Measurements from ENCODE around the gene GLUD1. TPM values are rescaled to one million over a fixed set of nuclear protein-coding genes. Genes with fewer than 3 reads are reported as not detected.
A peak's percentile ranks its signal among the peaks of the same experiment; 100 is the strongest.
"Not testable (repeated sequence)": the region's sequence is repeated elsewhere in the genome, so short reads cannot be mapped to it uniquely, and the experiment has no call there.

Gene GLUD1
- total RNA-seq, 2 donors from 2014 or later: 107 TPM

- H3K9me3 ChIP-seq (ENCODE audit: control insufficient read depth, low read length, poor library complexity, severe bottlenecking); H3K27me3 Mint-ChIP-seq; DNase-seq; H3K4me3 Mint-ChIP-seq; ATAC-seq; H3K36me3 Mint-ChIP-seq (ENCODE audit: low read depth): not testable (repeated sequence)
- Mint-ChIP-seq H3K27ac (peak overlapping the region; percentile 96), H3K4me1 (peaks cover 36% of the 10 kb centered on the region)
These were observed 13.1 kb downstream of the GLUD1 start for GRCh38 chr10:87081574-87081973.

- H3K9me3 ChIP-seq (ENCODE audit: control insufficient read depth, low read length, poor library complexity, severe bottlenecking); H3K36me3 Mint-ChIP-seq (ENCODE audit: low read depth); H3K27ac Mint-ChIP-seq; H3K27me3 Mint-ChIP-seq; H3K4me3 Mint-ChIP-seq; DNase-seq; ATAC-seq: not testable (repeated sequence)
- peaks cover 28% of the 10 kb centered on the region for H3K4me1 Mint-ChIP-seq
These were observed 14.0 kb downstream of the GLUD1 start for GRCh38 chr10:87080621-87081020.

- no peaks in the 10 kb centered on the region for H3K36me3 Mint-ChIP-seq (ENCODE audit: low read depth)
- ATAC-seq (no peak), DNase-seq (no peak)
- H3K27ac Mint-ChIP-seq: no peak overlapping the region
- H3K9me3 ChIP-seq (ENCODE audit: control insufficient read depth, low read length, poor library complexity, severe bottlenecking): no peaks in the 10 kb centered on the region
- peaks cover 21% of the 10 kb centered on the region for H3K4me1 Mint-ChIP-seq
- no peak overlapping the region for H3K4me3 Mint-ChIP-seq
- no peaks in the 10 kb centered on the region for H3K27me3 Mint-ChIP-seq
These were observed 15.4 kb downstream of the GLUD1 start for GRCh38 chr10:87079106-87079836.

- not testable (repeated sequence) for H3K4me1 Mint-ChIP-seq; H3K27ac Mint-ChIP-seq; H3K27me3 Mint-ChIP-seq; ATAC-seq; H3K36me3 Mint-ChIP-seq (ENCODE audit: low read depth); H3K9me3 ChIP-seq (ENCODE audit: control insufficient read depth, low read length, poor library complexity, severe bottlenecking); DNase-seq; H3K4me3 Mint-ChIP-seq
These were observed 18.2 kb downstream of the GLUD1 start for GRCh38 chr10:87076421-87076820.

GRCh38 chr10:87072449-87072848, 22.2 kb downstream of the GLUD1 start:
- Mint-ChIP-seq H3K4me3 (no peak overlapping the region), H3K36me3 (ENCODE audit: low read depth) (peaks cover 5% of the 10 kb centered on the region), H3K27ac (peak overlapping the region; percentile 6), H3K4me1 (peaks cover 2% of the 10 kb centered on the region), H3K27me3 (no peaks in the 10 kb centered on the region)
- DNase-seq (no peak), ATAC-seq (no peak)
- H3K9me3 ChIP-seq (ENCODE audit: control insufficient read depth, low read length, poor library complexity, severe bottlenecking): no peaks in the 10 kb centered on the region

GRCh38 chr10:87068281-87068680, 26.4 kb downstream of the GLUD1 start:
- H3K27me3 Mint-ChIP-seq: no peaks in the 10 kb centered on the region
- peak overlapping the region; percentile 14 for H3K27ac Mint-ChIP-seq
- peaks cover 13% of the 10 kb centered on the region for H3K4me1 Mint-ChIP-seq
- ATAC-seq: no peak
- no peak for DNase-seq
- peaks cover 16% of the 10 kb centered on the region for H3K36me3 Mint-ChIP-seq (ENCODE audit: low read depth)
- no peaks in the 10 kb centered on the region for H3K9me3 ChIP-seq (ENCODE audit: control insufficient read depth, low read length, poor library complexity, severe bottlenecking)
- H3K4me3 Mint-ChIP-seq: no peak overlapping the region

- peak overlapping the region; percentile 90 for H3K27ac Mint-ChIP-seq
- H3K27me3 Mint-ChIP-seq: no peaks in the 10 kb centered on the region
- no peak overlapping the region for H3K4me3 Mint-ChIP-seq
- DNase-seq (no peak), ATAC-seq (no peak)
- no peaks in the 10 kb centered on the region for H3K9me3 ChIP-seq (ENCODE audit: control insufficient read depth, low read length, poor library complexity, severe bottlenecking)
- peaks cover 16% of the 10 kb centered on the region for H3K36me3 Mint-ChIP-seq (ENCODE audit: low read depth)
- peaks cover 13% of the 10 kb centered on the region for H3K4me1 Mint-ChIP-seq
These were observed 27.8 kb downstream of the GLUD1 start for GRCh38 chr10:87066865-87067264.

GRCh38 chr10:87066178-87066577, 28.5 kb downstream of the GLUD1 start:
- H3K9me3 ChIP-seq (ENCODE audit: control insufficient read depth, low read length, poor library complexity, severe bottlenecking): no peaks in the 10 kb centered on the region
- Mint-ChIP-seq H3K27ac (peak overlapping the region; percentile 90), H3K4me3 (no peak overlapping the region), H3K27me3 (no peaks in the 10 kb centered on the region), H3K36me3 (ENCODE audit: low read depth) (peaks cover 13% of the 10 kb centered on the region), H3K4me1 (peaks cover 13% of the 10 kb centered on the region)
- DNase-seq (no peak), ATAC-seq (no peak)

GRCh38 chr10:87064651-87065050, 30.0 kb downstream of the GLUD1 start:
- Mint-ChIP-seq H3K27me3 (no peaks in the 10 kb centered on the region), H3K27ac (no peak overlapping the region), H3K36me3 (ENCODE audit: low read depth) (peaks cover 13% of the 10 kb centered on the region), H3K4me1 (peaks cover 13% of the 10 kb centered on the region), H3K4me3 (no peak overlapping the region)
- no peak for DNase-seq
- H3K9me3 ChIP-seq (ENCODE audit: control insufficient read depth, low read length, poor library complexity, severe bottlenecking): no peaks in the 10 kb centered on the region
- ATAC-seq: no peak

- H3K4me1 Mint-ChIP-seq: no peaks in the 10 kb centered on the region
- H3K9me3 ChIP-seq (ENCODE audit: control insufficient read depth, low read length, poor library complexity, severe bottlenecking): no peaks in the 10 kb centered on the region
- ATAC-seq: no peak
- DNase-seq: no peak
- H3K27me3 Mint-ChIP-seq: no peaks in the 10 kb centered on the region
- no peaks in the 10 kb centered on the region for H3K36me3 Mint-ChIP-seq (ENCODE audit: low read depth)
- peak overlapping the region; percentile 63 for H3K27ac Mint-ChIP-seq
- H3K4me3 Mint-ChIP-seq: peak overlapping the region; percentile 3
These were observed 34.2 kb downstream of the GLUD1 start for GRCh38 chr10:87060280-87060928.

GRCh38 chr10:87059401-87059800, 35.2 kb downstream of the GLUD1 start:
- DNase-seq: no peak
- H3K36me3 Mint-ChIP-seq (ENCODE audit: low read depth): no peaks in the 10 kb centered on the region
- no peak for ATAC-seq
- H3K27ac Mint-ChIP-seq: no peak overlapping the region
- no peaks in the 10 kb centered on the region for H3K27me3 Mint-ChIP-seq
- no peaks in the 10 kb centered on the region for H3K9me3 ChIP-seq (ENCODE audit: control insufficient read depth, low read length, poor library complexity, severe bottlenecking)
- no peak overlapping the region for H3K4me3 Mint-ChIP-seq
- no peaks in the 10 kb centered on the region for H3K4me1 Mint-ChIP-seq

- Mint-ChIP-seq H3K4me1 (no peaks in the 10 kb centered on the region), H3K27me3 (no peaks in the 10 kb centered on the region), H3K27ac (peak overlapping the region; percentile 68), H3K36me3 (ENCODE audit: low read depth) (no peaks in the 10 kb centered on the region), H3K4me3 (no peak overlapping the region)
- DNase-seq (no peak), ATAC-seq (no peak)
- no peaks in the 10 kb centered on the region for H3K9me3 ChIP-seq (ENCODE audit: control insufficient read depth, low read length, poor library complexity, severe bottlenecking)
These were observed 36.5 kb downstream of the GLUD1 start for GRCh38 chr10:87058171-87058570.

GRCh38 chr10:87054373-87055295, 40.0 kb downstream of the GLUD1 start:
- Mint-ChIP-seq H3K27me3 (no peaks in the 10 kb centered on the region), H3K4me3 (no peak overlapping the region), H3K27ac (no peak overlapping the region), H3K4me1 (no peaks in the 10 kb centered on the region), H3K36me3 (ENCODE audit: low read depth) (no peaks in the 10 kb centered on the region)
- H3K9me3 ChIP-seq (ENCODE audit: control insufficient read depth, low read length, poor library complexity, severe bottlenecking): no peaks in the 10 kb centered on the region
- ATAC-seq: peak; percentile 44
- no peak for DNase-seq
